Glutamatergic neuron (in vitro differentiated cells): ENCODE data around the gene BCAS4. TPM values are rescaled to one million over a fixed set of nuclear protein-coding genes. Genes with fewer than 3 reads are reported as not detected.

Source experiments
- DNase-seq: peaks from one replicate; pipeline ENCODE4 v3.0.0; 2022
- H3K27ac Mint-ChIP-seq: one replicate; pipeline ENCODE4 v1.8.0; 2020; ENCODE audit warnings: mild to moderate bottlenecking, mixed read lengths, inconsistent platforms; ENCODE audit not compliant: unreplicated experiment
- H3K27me3 Mint-ChIP-seq: one replicate; pipeline ENCODE4 v1.8.0; 2020; ENCODE audit warnings: mild to moderate bottlenecking, moderate library complexity, mixed read lengths, inconsistent platforms; ENCODE audit not compliant: unreplicated experiment
- H3K36me3 Mint-ChIP-seq: one replicate; pipeline ENCODE4 v1.8.0; 2020; ENCODE audit warnings: mild to moderate bottlenecking, mixed read lengths, inconsistent platforms; ENCODE audit not compliant: unreplicated experiment
- H3K4me1 Mint-ChIP-seq: one replicate; pipeline ENCODE4 v1.8.0; 2020; ENCODE audit warnings: mild to moderate bottlenecking, low read depth, mixed read lengths, inconsistent platforms; ENCODE audit not compliant: unreplicated experiment
- H3K4me3 Mint-ChIP-seq: one replicate; pipeline ENCODE4 v1.8.0; 2020; ENCODE audit warnings: mild to moderate bottlenecking, mixed read lengths, inconsistent platforms; ENCODE audit not compliant: unreplicated experiment
- H3K9me3 Mint-ChIP-seq: one replicate; pipeline ENCODE4 v1.8.0; 2020; ENCODE audit warnings: mild to moderate bottlenecking, moderate library complexity, mixed read lengths, inconsistent platforms; ENCODE audit not compliant: unreplicated experiment
- total RNA-seq: library from RNA; stranded (reverse); fragmentation: NEBNext Ultra II Directional; extraction: Animal tissue kit (Norgen Biotek cat#: 25700); gene quantifications from one replicate; pipeline ENCODE4 v1.2.1, GENCODE V29; 2021; ENCODE audit not compliant: unreplicated experiment
- TF ChIP-seq, protein P1 (sequence below): fragments of 200-600 bp; sonication (generic); IDR thresholded peaks from one replicate; pipeline ENCODE4 v1.5.0; 2021; ENCODE audit not compliant: partially characterized antibody, unreplicated experiment

The BCAS4 gene
- total RNA-seq, 1 donor from 2014 or later, result 5.5 TPM

DNA sequence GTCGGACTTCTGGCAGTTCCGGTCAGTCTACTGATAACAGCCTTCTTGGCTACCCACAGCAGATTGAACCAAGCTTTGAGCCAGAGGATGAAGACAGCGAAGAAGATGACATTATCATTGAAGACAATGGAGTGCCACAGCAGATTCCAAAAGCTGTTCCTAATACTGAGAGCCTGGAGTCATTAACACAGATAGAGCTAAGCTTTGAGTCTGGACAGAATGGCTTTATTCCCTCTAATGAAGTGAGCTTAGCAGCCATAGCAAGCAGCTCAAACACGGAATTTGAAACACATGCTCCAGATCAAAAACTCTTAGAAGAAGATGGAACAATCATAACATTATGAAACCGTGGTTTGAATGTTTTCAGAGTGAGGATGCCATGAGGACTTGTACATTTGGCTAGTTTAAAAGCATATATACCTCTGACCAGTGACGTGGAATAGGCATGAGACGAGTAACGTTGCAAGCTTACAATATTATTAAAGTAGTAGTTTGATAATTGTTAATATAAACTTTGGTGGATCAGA, 44.7 kb upstream of the BCAS4 start:
- H3K9me3 Mint-ChIP-seq, result no peaks in the 10 kb centered on the region
- TF ChIP-seq, protein P1, sequence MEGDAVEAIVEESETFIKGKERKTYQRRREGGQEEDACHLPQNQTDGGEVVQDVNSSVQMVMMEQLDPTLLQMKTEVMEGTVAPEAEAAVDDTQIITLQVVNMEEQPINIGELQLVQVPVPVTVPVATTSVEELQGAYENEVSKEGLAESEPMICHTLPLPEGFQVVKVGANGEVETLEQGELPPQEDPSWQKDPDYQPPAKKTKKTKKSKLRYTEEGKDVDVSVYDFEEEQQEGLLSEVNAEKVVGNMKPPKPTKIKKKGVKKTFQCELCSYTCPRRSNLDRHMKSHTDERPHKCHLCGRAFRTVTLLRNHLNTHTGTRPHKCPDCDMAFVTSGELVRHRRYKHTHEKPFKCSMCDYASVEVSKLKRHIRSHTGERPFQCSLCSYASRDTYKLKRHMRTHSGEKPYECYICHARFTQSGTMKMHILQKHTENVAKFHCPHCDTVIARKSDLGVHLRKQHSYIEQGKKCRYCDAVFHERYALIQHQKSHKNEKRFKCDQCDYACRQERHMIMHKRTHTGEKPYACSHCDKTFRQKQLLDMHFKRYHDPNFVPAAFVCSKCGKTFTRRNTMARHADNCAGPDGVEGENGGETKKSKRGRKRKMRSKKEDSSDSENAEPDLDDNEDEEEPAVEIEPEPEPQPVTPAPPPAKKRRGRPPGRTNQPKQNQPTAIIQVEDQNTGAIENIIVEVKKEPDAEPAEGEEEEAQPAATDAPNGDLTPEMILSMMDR, result no peak
- H3K4me3 Mint-ChIP-seq, result no peak overlapping the region
- H3K4me1 Mint-ChIP-seq, result no peaks in the 10 kb centered on the region
- H3K36me3 Mint-ChIP-seq, result no peaks in the 10 kb centered on the region
- H3K27me3 Mint-ChIP-seq, result no peaks in the 10 kb centered on the region
- no peak for DNase-seq
- H3K27ac Mint-ChIP-seq, result no peak overlapping the region

DNA sequence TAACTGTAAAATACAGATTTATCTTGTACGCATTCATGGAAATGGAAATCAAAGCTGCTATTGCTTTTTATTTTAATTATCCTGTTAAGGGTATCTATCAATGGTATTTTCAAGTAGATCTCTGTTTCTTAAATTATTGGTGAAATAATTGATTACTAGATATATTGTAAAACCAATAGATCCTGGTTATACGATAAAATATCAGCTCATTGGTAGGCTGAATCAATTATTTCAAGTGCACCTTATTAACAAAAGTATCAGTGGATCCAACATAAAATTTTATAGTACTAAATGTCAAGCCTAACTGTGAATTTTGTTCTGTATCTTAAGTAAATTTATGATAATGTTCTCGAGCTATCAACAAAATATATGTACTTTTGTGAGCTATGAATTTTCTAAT, 41.7 kb upstream of the BCAS4 start:
- no peak overlapping the region for H3K4me3 Mint-ChIP-seq
- no peaks in the 10 kb centered on the region for H3K27me3 Mint-ChIP-seq
- H3K27ac Mint-ChIP-seq, result no peak overlapping the region
- no peak for DNase-seq
- TF ChIP-seq, protein P1, result no peak
- no peaks in the 10 kb centered on the region for H3K4me1 Mint-ChIP-seq
- H3K36me3 Mint-ChIP-seq, result no peaks in the 10 kb centered on the region
- no peaks in the 10 kb centered on the region for H3K9me3 Mint-ChIP-seq

DNA sequence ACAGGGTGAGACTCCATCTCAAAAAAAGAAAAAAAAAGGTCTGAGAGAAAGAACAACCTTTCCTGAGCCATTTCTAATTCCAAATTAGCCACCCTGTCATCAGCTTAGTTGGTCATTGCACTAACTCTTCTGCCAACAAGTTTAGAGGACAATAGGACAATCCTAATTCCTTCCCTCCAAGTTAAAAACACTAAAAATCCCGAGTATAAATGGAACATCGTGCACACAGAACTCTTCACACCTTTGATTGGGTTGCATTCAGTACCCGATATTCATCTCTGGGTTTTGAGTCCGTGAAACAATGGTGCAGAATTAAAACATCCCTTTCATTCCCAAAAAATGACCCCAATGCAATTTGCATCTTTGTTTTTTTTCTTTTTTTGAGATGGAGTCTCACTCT, 40.4 kb upstream of the BCAS4 start:
- H3K4me1 Mint-ChIP-seq, result no peaks in the 10 kb centered on the region
- H3K4me3 Mint-ChIP-seq, result no peak overlapping the region
- no peaks in the 10 kb centered on the region for H3K27me3 Mint-ChIP-seq
- no peak for DNase-seq
- no peak overlapping the region for H3K27ac Mint-ChIP-seq
- H3K9me3 Mint-ChIP-seq, result peaks cover 2% of the 10 kb centered on the region
- no peaks in the 10 kb centered on the region for H3K36me3 Mint-ChIP-seq
- TF ChIP-seq, protein P1, result no peak

DNA sequence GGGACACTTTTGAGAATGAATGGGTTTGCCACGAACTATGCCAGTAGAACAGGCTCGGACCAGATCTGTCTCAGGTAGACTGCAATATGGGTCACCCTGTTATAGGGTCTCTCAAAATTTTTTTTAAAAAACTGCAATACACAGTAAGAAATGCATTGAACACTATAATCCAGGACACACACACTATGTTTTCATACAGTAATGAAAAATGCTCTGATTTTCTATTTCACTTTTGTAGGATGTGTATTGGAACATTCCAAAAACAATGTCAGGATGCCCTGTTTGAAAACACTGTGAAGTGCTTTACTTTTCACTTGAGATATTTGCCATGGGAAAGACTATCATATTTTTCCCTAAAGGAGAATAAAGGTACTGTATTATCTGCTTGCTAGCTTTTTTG, 38.4 kb upstream of the BCAS4 start:
- H3K9me3 Mint-ChIP-seq, result peaks cover 2% of the 10 kb centered on the region
- H3K27ac Mint-ChIP-seq, result no peak overlapping the region
- no peaks in the 10 kb centered on the region for H3K4me1 Mint-ChIP-seq
- TF ChIP-seq, protein P1, result no peak
- H3K27me3 Mint-ChIP-seq, result no peaks in the 10 kb centered on the region
- H3K36me3 Mint-ChIP-seq, result no peaks in the 10 kb centered on the region
- no peak overlapping the region for H3K4me3 Mint-ChIP-seq
- no peak for DNase-seq

DNA sequence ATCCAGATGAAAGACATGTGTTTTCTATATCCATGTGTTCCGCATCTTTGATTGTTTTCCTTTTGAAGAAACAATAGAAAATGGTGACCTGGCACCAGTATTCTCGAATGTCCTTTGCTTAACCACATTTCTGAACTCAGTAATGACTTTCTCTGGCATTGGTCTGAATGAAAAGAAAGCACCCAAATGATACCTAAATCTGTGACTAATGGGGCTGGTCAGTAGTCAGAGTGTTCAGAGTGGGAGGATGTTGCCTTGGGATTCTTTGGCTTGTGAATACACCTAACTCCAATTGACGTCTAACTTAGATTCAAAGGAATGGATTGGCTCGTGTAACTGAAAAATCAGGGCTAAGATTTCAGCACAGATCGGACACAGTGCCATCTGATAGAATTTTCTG, 36.4 kb upstream of the BCAS4 start:
- Mint-ChIP-seq H3K27me3 (no peaks in the 10 kb centered on the region), H3K27ac (no peak overlapping the region)
- TF ChIP-seq, protein P1, result no peak

More for the DNA sequence above, 36.4 kb upstream of the BCAS4 start:
- Mint-ChIP-seq H3K4me3 (no peak overlapping the region), H3K9me3 (peaks cover 2% of the 10 kb centered on the region), H3K36me3 (no peaks in the 10 kb centered on the region), H3K4me1 (no peaks in the 10 kb centered on the region)
- DNase-seq, result no peak
